B cell (primary cell): ENCODE measurements around the gene ASCL5. TPM values are rescaled to one million over a fixed set of nuclear protein-coding genes. Genes with fewer than 3 reads are reported as not detected.

Experiments used
- ATAC-seq: fragments of 200-7000 bp; cut with Tn5 transposase; one replicate; pipeline ENCODE4 v1.10.0; 2021; ENCODE audit warnings: low read depth, mild to moderate bottlenecking, moderate number of reproducible peaks, moderate library complexity
- CTCF ChIA-PET: fragments of 350-600 bp; sonication (Branson Sonifier 250); formaldehyde crosslinking; loops from one replicate; lab custom pipeline; 2021; ENCODE audit warnings: antibody characterized with exemption, inconsistent platforms; lab: Charles Lee
- POLR2A ChIA-PET: fragments of 350-600 bp; sonication (Branson Sonifier 250); formaldehyde crosslinking; loops from one replicate; lab custom pipeline; 2021; ENCODE audit warnings: antibody characterized with exemption; lab: Charles Lee
- DNase-seq: peaks from one replicate; pipeline ENCODE4 v3.0.0; 2013
- H2AFZ ChIP-seq: 2 replicates; pipeline ENCODE4 v1.6.1; 2012; ENCODE audit warnings: mild to moderate bottlenecking, low read depth, low read length; ENCODE audit not compliant: insufficient read depth, poor library complexity, severe bottlenecking
- H3K27ac ChIP-seq, 2 donors: 1 replicate in 1 of 2; 2 replicates in 1 of 2; pipeline ENCODE4 v1.5.1; 2012 to 2013; ENCODE audit warnings: low read length in 2 of 2, mild to moderate bottlenecking in 2 of 2, moderate library complexity in 1 of 2
- H3K27me3 ChIP-seq, 4 experiments: fragments of 200-600 bp in 1 of 4; sonication (generic) in 1 of 4; replicated peaks in 1 of 4; 1 replicate in 2 of 4; 2 replicates in 2 of 4; pipeline versions ENCODE4 v1.6.1 to v1.7.0; 2013 to 2016; ENCODE audit warnings: low read length in 3 of 4, mild to moderate bottlenecking in 2 of 4, mixed read lengths in 1 of 4, moderate library complexity in 1 of 4; ENCODE audit not compliant: insufficient read depth in 4 of 4, control insufficient read depth in 3 of 4; ENCODE audit errors: control extremely low read depth in 1 of 4
- H3K36me3 ChIP-seq, 2 experiments: replicated peaks in 1 of 2; 1 replicate in 1 of 2; 2 replicates in 1 of 2; pipeline versions ENCODE4 v1.6.1 to v1.7.1; 2013; ENCODE audit warnings: low read length in 1 of 2; ENCODE audit not compliant: insufficient read depth in 2 of 2, control insufficient read depth in 1 of 2; ENCODE audit errors: control extremely low read depth in 1 of 2, extremely low read depth in 1 of 2
- H3K4me1 ChIP-seq, 2 donors: fragments of 200-600 bp in 1 of 2; sonication (generic) in 1 of 2; 1 replicate in 1 of 2; 2 replicates in 1 of 2; pipeline versions ENCODE4 v1.5.1 to v1.6.1; 2013 to 2017; ENCODE audit warnings: low read length in 2 of 2; ENCODE audit not compliant: control insufficient read depth in 2 of 2, insufficient read depth in 2 of 2
- H3K4me2 ChIP-seq: replicated peaks from 2 replicates; pipeline ENCODE3; 2012; ENCODE audit warnings: mild to moderate bottlenecking, low read depth, low read length; ENCODE audit not compliant: poor library complexity, severe bottlenecking
- H3K4me3 ChIP-seq, 5 experiments: fragments of 200-600 bp in 1 of 5; sonication (generic) in 1 of 5; 1 replicate in 3 of 5; 2 replicates in 2 of 5; pipeline versions ENCODE4 v1.5.1 to v1.7.0; 2011 to 2016; ENCODE audit warnings: low read length in 4 of 5, mild to moderate bottlenecking in 4 of 5, low read depth in 2 of 5, control low read depth in 1 of 5, moderate library complexity in 1 of 5; ENCODE audit not compliant: insufficient read depth in 1 of 5; ENCODE audit errors: control extremely low read depth in 1 of 5, extremely low read depth in 1 of 5
- H3K79me2 ChIP-seq: fragments of 200-600 bp; sonication (generic); one replicate; pipeline ENCODE4 v1.6.0; 2016; ENCODE audit warnings: low read length; ENCODE audit not compliant: control insufficient read depth, insufficient read depth
- H3K9ac ChIP-seq: fragments of 200-600 bp; sonication (generic); 2 replicates; pipeline ENCODE4 v1.6.1; 2017; ENCODE audit warnings: mild to moderate bottlenecking, low read length, moderate library complexity
- H3K9me3 ChIP-seq, 3 donors: one replicate each; pipeline versions ENCODE4 v1.6.1 to v1.7.1; 2013; ENCODE audit warnings: low read length in 2 of 3; ENCODE audit not compliant: control insufficient read depth in 2 of 3, insufficient read depth in 1 of 3; ENCODE audit errors: control extremely low read depth in 1 of 3
- H4K20me1 ChIP-seq: 2 replicates; pipeline ENCODE4 v1.6.0; 2012; ENCODE audit warnings: mild to moderate bottlenecking, low read length; ENCODE audit not compliant: insufficient read depth, control insufficient read depth, poor library complexity, severe bottlenecking
- H3K27ac Mint-ChIP-seq: one replicate; pipeline ENCODE4 v1.8.0; 2021; ENCODE audit warnings: mixed read lengths
- H3K27me3 Mint-ChIP-seq: one replicate; pipeline ENCODE4 v1.8.0; 2021; ENCODE audit warnings: mixed read lengths
- H3K4me1 Mint-ChIP-seq: one replicate; pipeline ENCODE4 v1.8.0; 2021; ENCODE audit warnings: mixed read lengths
- H3K4me3 Mint-ChIP-seq: one replicate; pipeline ENCODE4 v1.8.0; 2021; ENCODE audit warnings: mixed read lengths
- H3K9me3 Mint-ChIP-seq: one replicate; pipeline ENCODE4 v1.8.0; 2022; ENCODE audit warnings: mixed read lengths; ENCODE audit not compliant: insufficient read depth
- CTCF ChIP-seq: fragments of 200-600 bp; IDR thresholded peaks from one replicate; pipeline ENCODE4 v1.8.0; 2022; ENCODE audit warnings: antibody characterized with exemption, mild to moderate bottlenecking
- EZH2 ChIP-seq: IDR thresholded peaks from 2 replicates; pipeline ENCODE4 v1.6.1; 2012; ENCODE audit warnings: borderline replicate concordance, low read depth, mild to moderate bottlenecking, moderate library complexity, low read length; ENCODE audit not compliant: insufficient read depth, poor library complexity, severe bottlenecking
- WGBS: methylation state at CpG from one replicate; pipeline ENCODE4 v1.1.5; 2013; ENCODE audit warnings: missing lambda C conversion rate; ENCODE audit not compliant: insufficient coverage; 5-methylcytosine and 5-hydroxymethylcytosine counted together
- intact Hi-C: fragments of 100-400 bp; cut with micrococcal nuclease; formaldehyde crosslinking; loops from one replicate; pipeline ENCODE4 v1.10.0; 2022
- polyA plus RNA-seq: library from polyadenylated mRNA; depleted of rRNA; stranded (reverse); fragments of >200 nt; gene quantifications from 2 replicates; pipeline ENCODE4 v1.2.3, GENCODE V29; 2012
- total RNA-seq, 2 donors: library from RNA; stranded (reverse); fragments of 120-200 nt in 1 of 2; gene quantifications; 1 replicate in 1 of 2; 2 replicates in 1 of 2; pipeline versions ENCODE4 v1.2.3 to v1.2.4, GENCODE V29; 2013 to 2022

ASCL5 gene
- total and polyA plus RNA-seq, 2 donors (not counting 1 experiment from before 2014, with no cell fraction given): not detected

GRCh38 chr1:201142849-201143725, 16.1 kb upstream of the ASCL5 start:
- no peak for TF ChIP-seq EZH2
- no peak for TF ChIP-seq CTCF
- H3K79me2 ChIP-seq: no peaks in the 10 kb centered on the region
- H3K9me3 ChIP-seq: no peaks in the 10 kb centered on the region
- H3K36me3 ChIP-seq: peaks cover 0 to 56% of the 10 kb centered on the region in 2 experiments
- no peak overlapping the region for H3K4me2 ChIP-seq
- H4K20me1 ChIP-seq: no peaks in the 10 kb centered on the region
- H3K9ac ChIP-seq: no peak overlapping the region
- intact Hi-C loops: no loop called here
- WGBS: 94% methylated on average over 10 of the region's 16 CpGs
- no peak for ATAC-seq
- DNase-seq: no peak
- POLR2A ChIA-PET: no interaction called here
- no peak overlapping the region for H3K27ac ChIP-seq
- H3K9me3 Mint-ChIP-seq: no peaks in the 10 kb centered on the region
- H3K4me3 ChIP-seq: no peak overlapping the region
- H3K4me1 Mint-ChIP-seq: peaks cover 4% of the 10 kb centered on the region
- H2AFZ ChIP-seq: no peak overlapping the region
- CTCF ChIA-PET: interaction anchor here (0.8 to 1.2 kb wide), 2 partner anchors 24 to 29 kb away, joined by 3 read pairs; no protein-coding TSS in a partner anchor
- H3K27me3 ChIP-seq: no peaks in the 10 kb centered on the region
- no peaks in the 10 kb centered on the region for H3K27me3 Mint-ChIP-seq
- peaks cover 0 to 6% of the 10 kb centered on the region in 2 donors for H3K4me1 ChIP-seq
- H3K27ac Mint-ChIP-seq: no peak overlapping the region
- H3K4me3 Mint-ChIP-seq: no peak overlapping the region
